Renal pelvis (tissue), 12 donors: Measurements from ENCODE around the gene OR2C1. TPM values are rescaled to one million over a fixed set of nuclear protein-coding genes. Genes with fewer than 3 reads are reported as not detected.

Experiments used
- DNase-seq: peaks from one replicate; pipeline ENCODE4 v3.0.0-alpha.2; 2013
- long read RNA-seq, 16 experiments: transcript quantifications; one replicate each; lab custom pipeline, GENCODE V29; 2026
- polyA plus RNA-seq, 3 donors: library from polyadenylated mRNA; unstranded; fragments of 120-200 nt; gene quantifications; one replicate each; pipeline ENCODE4 v1.2.1, GENCODE V29; 2013; ENCODE audit not compliant: insufficient read length in 3 of 3

Gene OR2C1
- polyA plus RNA-seq = 1 to 10 TPM in 1 of 3 donors, under 1 TPM in 2; 0.53 to 1.1 (median 0.73) TPM
- long read RNA-seq, donor 1 = 0 reads
- long read RNA-seq, donor 2 = 0 reads
- long read RNA-seq, donor 3 = 0 reads
- long read RNA-seq, donor 4 = 0 reads
- long read RNA-seq, donor 5 = 0 reads
- long read RNA-seq, donor 6 = 0 reads
- long read RNA-seq, donor 7 = 0 reads
- long read RNA-seq, donor 8, partial matches to known transcripts = 0 of 1 reads
- long read RNA-seq, donor 8, other reads (novel, unspliced or antisense) = 0 of 1 reads
- long read RNA-seq, donor 9, partial matches to known transcripts = 0 of 1 reads
- long read RNA-seq, donor 9, other reads (novel, unspliced or antisense) = 0 of 1 reads
- long read RNA-seq, donor 10 = 0 reads
- long read RNA-seq, donor 11 = 0 reads
- long read RNA-seq, donor 12 = 0 reads
- long read RNA-seq, donor 13 = 0 reads
- long read RNA-seq, donor 14 = 0 reads
- long read RNA-seq, donor 15 = 0 reads
- long read RNA-seq, donor 16 = 0 reads

DNA sequence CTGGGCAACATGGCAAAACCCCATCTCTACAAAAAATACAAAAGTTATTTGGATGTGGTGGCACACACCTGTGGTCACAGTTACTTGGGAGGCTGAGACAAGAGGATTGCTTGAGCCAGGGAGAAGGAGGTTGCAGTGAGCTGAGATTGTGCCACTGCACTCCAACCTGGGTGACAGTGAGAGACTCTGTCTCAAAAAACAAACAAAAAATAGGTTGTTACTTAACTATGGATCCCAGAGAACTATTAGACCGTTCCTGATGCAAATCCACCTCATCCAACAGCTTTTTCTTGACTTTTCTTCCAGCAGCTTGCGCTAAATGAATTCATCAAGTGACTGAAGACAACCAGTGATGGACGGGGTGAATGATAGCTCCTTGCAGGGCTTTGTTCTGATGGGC lies at the start of gene OR2C1:
Gene OR2C1 (plus strand): TSS at position 301 of the 400 bp plus-strand sequence. CDS start 52 bp downstream, at position 353.
- no peak for DNase-seq

- DNase-seq = no peak
These were observed 49.6 kb upstream of the OR2C1 start for GRCh38 chr16:3306078-3306477.

DNA sequence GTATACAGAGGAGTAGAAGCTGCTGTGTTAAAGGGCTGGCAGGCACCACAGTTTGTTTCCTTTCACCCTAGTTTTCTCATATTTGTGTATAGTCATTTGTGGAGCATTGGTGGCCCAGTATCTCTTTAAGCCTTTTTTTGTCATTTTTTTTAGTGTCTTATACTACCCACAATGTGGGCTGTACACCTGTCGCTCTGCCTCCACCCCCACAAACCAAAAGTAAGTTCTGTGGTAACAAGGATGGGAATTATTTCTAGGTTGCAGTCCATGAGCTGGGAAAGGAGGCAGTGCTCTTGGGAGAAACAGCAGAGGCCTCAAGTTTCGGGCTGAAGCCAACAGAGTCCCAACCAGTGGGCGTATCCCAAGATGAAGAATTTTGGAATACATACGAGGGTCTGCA lies 44.2 kb upstream of the OR2C1 start:
- DNase-seq = no peak

DNA sequence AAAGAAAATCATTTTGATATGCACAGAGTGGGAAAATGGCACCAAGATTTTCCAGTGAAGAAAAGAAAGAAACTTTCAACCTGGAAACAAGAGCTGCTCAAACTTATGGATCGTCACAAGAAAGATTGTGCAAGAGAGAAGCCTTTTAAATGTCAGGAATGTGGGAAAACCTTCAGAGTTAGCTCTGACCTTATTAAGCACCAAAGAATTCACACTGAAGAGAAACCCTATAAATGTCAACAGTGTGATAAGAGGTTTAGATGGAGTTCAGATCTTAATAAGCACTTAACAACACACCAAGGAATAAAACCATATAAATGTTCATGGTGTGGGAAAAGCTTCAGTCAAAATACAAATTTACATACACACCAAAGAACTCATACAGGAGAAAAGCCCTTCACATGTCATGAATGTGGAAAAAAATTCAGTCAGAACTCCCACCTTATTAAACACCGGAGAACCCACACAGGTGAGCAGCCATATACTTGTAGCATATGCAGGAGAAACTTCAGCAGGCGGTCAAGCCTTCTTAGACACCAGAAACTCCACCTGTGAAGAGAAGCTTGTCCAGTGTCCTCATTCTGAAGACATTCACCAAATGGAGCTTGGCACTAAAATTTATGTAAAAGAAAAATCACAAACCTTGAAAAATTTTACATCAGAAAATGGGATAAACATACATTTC lies 38.2 kb upstream of the OR2C1 start:
- peak; percentile 10 for DNase-seq

- DNase-seq = no peak
These were observed 33.9 kb upstream of the OR2C1 start for GRCh38 chr16:3321816-3322215.

DNA sequence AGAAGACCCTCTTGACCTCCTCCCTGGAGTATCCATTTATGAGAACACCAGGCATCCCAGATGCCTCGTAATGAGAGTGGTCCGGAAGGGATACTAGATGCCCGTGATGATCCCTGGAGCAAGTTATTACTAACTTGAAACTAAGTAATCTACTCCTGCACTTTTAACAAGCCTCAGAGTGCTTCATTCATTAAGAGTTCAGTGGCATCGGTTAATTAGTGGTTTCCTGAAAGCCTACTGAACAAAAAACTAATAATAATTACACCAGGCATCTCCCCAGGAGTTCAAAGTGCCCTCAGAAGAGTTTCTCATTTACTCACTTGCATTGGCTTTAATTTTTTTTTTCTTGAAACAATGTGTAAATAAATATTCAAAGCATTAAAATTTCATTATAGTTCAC lies 28.2 kb upstream of the OR2C1 start:
- no peak for DNase-seq

DNA sequence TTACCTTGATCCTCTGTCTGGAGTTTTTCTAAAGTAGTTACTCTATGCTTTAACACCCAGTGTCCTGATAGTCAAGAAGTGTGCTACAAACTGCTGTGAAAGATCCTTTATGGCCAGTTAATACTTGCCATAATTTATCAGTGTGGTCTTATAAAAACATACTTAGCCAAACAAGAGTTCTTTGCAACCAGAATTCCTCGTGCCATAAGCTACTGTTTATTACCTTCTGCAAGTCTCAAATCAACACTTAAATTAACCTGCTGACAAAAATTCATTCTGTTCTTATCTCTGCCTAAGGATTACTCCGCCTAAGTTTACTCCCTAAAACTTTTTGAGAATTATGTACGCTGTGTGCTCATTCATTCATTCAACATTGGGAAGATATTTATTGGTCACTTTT lies 27.6 kb upstream of the OR2C1 start:
- DNase-seq = no peak

GRCh38 chr16:3328643-3329042 lies 27.0 kb upstream of the OR2C1 start:
- DNase-seq = no peak

DNA sequence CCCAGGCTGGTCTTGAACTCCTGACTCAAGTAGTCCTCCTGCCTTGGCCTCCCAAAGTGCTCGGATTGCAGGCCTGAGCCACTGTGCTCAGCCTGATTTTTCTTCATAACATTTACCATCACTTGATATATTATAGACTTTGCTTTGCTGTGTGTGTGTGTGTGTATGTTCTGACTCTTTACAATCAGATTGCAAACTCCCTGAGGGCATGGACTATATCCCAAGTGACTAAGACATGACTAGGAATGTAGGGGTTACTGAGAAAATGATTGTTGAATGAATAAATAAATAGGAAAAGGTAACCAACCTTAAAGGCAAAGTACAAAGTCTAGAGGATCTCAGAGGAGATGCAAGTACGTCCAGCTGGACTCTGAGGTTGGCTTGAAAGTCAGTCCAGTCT lies 9.6 kb upstream of the OR2C1 start:
- no peak for DNase-seq

DNA sequence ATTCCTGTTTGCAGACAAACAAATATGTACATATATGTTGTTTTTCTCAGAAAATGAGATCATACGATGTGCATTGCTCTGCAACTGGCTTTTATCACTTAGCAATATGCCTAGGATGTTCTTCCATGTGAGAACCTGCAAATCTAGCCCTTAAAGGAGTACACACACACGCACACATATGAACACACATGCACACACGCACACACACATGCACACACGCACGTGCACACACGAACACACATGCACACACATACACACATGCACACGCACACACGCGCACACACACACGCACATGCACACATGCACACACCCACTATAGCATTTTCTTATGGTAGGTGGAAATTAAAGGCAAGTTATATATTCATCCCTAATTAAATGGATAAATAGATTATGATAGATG lies 8.1 kb upstream of the OR2C1 start:
- DNase-seq = no peak

GRCh38 chr16:3348547-3349167 lies 7.0 kb upstream of the OR2C1 start:
- DNase-seq = no peak

GRCh38 chr16:3349175-3349574 lies 6.5 kb upstream of the OR2C1 start:
- no peak for DNase-seq

- no peak for DNase-seq
These were observed 429 bp downstream of the OR2C1 start for GRCh38 chr16:3356118-3356517.

DNA sequence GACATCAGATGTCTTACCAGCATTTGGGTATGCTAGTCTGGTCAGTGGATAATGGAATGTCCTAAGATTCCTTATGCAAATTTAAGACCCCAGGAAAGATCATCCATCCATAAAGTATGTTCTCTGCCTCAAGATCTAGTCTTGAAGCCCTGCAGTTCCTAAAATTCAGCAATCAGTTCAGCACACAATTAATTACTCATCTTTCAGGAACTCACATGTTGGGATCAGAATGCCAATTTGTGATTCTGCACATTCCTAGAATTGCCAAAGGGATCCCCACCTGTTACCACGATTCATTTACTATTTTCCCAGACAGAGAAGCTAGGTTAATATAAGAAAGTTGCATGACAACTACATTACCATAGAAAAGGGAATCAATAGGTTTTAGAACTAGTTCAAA lies 3.2 kb downstream of the OR2C1 start:
- no peak for DNase-seq

- DNase-seq = no peak
These were observed 7.2 kb downstream of the OR2C1 start for GRCh38 chr16:3362931-3363330.

DNA sequence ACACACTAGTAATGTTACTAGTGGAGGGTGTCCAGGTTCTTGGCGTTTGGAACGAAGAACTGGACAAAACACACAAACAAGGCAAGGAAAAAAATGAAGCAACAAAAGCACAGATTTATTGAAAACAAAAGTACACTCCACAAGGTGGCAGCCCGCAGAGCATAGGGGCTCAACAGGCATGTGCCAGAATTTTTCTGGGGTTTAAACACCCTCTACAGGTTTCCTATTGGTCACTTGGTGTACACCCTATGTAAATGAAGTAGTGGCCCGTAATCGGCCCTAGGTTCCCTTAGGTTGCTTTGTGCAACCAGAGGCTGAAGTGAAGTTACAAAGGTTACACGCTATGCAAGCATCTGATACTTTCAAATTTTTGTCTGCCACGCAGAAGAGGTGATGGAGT lies 8.1 kb downstream of the OR2C1 start:
- DNase-seq = no peak

DNA sequence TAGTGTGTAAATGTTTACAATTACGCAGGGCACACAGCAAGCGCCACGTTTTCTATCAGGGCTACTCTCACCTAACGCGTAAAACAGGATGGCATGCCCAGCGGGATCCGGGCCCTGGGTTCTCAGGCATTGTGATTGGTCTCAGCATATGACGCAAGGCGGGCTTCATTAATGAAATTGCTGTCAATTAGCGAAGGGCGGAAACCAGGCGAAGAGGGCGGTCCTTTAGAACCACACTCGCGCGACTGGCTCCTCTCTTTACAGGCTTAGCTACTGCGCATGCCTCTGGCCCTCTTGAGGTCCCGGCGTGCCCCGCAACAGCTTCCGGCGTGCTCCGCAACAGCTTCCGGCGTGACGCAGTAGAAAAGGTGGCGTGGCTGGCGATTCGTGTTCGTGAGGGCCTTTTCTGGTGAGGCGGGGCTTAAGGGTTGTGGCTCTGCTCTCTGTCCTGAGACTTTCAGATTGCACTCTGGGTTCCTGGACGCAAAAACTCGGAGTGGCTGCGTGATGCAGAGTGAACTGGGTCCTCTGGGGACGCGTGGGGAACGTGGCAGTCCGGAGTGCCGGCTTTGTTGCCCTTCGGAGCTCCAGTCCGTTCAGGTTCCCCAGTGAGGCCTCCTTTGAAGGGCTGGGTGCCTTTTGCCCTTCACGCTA lies 9.2 kb downstream of the OR2C1 start:
- DNase-seq = peak; percentile 88

GRCh38 chr16:3369073-3369472 lies 13.4 kb downstream of the OR2C1 start:
- no peak for DNase-seq

DNA sequence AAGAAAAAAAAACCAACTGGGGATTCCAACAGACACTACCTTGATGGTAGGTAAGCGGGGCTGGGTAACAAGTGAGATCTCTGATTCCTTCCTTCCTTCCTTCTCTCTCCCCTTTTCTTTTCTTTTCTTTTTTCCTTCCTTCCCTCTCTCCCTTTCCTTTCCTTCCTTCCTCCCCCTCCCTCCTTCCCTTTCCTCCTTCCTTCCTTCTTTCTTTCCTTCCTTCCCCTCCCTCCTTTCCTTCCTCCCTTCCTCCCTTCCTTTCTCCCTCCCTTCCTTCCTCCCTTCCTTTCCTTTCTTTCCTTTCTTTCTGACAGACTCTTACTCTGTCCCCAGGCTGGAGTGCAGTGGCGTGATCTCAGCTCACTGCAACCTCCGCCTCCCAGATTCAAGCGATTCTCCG lies 20.0 kb downstream of the OR2C1 start:
- DNase-seq = no peak

DNA sequence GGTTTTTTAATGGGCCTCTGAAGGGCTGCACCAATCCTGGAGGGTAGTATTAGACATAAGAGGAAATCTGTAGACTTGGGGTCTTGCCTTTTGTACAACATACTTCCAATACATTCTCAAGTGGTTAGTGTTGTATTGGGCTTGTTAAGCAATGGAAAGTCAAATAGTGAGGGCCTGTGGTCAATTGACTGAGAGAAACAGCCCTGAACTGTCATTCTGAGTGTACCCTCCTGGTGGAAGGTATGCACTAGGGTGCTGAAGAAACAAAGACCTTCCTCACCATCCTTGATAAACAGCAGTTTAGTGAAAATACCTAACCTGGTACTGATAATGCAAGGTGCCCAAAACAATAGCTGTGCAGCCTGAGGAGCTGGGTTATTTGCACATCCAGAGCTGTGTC lies 22.2 kb downstream of the OR2C1 start:
- no peak for DNase-seq

GRCh38 chr16:3383045-3383448 lies 27.4 kb downstream of the OR2C1 start:
- no peak for DNase-seq

DNA sequence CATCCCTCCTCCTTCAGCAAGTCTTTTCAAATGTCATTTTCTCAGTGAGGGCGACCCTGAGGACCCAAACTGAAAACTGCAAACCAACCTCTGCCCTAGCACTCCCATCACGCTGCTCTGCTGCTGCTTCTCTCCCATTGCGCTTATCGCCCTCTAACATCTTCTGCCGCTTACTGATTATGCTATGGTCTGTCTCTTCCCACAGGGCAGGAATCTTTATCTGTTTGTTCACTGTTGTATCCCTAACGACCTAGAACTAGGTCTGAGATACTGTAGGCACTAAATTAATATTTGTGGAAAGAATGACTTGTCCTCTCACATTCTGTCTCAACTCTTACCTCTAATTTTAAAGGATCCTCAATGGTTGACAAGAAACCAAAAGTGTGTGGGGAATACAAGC lies 32.6 kb downstream of the OR2C1 start:
- no peak for DNase-seq
